HG02852 (cell line): ENCODE measurements around the gene TEF.

Experiments
- ATAC-seq: cut with Tn5 transposase; IDR thresholded peaks from one replicate; pipeline ENCODE4 v1.9.1; 2021; ENCODE audit warnings: mild to moderate bottlenecking, moderate library complexity; ENCODE audit not compliant: unreplicated experiment

Gene TEF

DNA sequence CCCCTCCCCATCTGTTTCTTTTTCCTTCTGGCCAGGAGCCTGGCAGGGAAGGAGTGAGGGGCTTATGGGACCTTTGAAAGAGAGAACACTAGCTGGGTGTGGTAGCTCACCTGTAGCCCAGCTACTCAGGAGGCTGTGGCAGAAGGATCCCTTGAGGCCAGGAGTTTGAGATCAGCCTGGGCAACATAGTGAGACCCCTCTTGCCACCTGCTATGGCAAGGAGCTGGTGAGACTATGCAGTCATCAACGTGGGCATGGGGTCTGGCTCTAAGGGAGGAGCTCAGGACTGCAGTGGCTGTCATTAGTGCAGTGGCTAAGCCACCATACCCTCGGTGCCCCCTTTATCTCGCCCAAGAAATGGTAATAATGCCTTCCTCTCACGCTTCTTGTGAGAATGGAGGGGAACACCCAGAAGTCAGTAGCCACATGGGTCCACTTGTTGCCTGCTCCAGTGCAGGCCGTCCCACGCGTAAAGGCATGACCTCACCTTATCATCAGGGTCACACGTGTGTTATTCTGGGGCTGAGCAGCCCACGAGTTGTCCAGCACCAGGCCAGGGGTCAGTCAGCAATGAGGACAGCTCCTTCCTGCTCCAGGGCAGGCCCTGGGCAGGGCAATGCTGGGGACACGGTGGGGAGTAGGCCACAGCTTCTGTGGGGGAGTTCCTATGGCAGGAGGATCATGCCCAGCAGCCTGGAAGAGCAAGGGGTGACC is 27.7 kb upstream of the TEF start:
- ATAC-seq: no peak

DNA sequence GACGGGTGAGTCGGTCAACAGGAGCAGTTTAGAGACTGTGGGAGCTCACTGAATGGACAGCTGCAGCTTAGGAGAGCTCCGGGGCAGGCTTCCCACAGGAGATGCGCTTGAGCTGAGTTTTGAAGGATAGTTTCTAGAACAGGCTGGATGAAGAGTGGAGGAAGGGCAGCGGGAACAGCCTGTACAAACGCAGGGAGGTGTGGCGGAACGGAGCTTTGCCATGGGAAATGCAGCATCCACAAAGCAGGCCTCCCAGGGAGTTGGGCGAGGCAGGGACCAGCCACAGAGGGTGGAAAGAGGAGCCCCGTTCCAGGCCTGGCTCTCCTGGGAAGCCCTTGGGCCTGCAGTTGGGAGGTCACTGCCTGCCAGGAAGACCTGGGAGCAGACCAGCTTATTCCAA is 26.8 kb upstream of the TEF start:
- no peak for ATAC-seq

DNA sequence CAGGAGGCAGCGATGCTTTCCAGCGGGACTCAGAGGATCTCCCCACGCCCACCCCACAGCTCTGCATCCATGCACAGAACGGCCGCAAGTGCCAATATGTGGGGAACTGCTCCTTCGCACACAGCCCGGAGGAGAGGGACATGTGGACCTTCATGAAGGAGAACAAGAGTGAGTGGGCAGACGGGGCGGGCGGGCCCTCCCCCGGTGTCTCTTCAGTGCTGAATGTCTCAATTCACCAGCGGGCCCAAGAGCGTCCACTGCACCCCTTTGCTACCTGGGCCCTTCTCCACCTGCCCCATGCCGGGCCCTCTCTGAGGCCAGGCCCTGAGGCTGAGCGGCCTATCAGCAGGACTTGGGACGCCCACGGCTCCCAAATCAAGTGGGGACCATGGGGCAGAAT is 25.8 kb upstream of the TEF start:
- no peak for ATAC-seq

DNA sequence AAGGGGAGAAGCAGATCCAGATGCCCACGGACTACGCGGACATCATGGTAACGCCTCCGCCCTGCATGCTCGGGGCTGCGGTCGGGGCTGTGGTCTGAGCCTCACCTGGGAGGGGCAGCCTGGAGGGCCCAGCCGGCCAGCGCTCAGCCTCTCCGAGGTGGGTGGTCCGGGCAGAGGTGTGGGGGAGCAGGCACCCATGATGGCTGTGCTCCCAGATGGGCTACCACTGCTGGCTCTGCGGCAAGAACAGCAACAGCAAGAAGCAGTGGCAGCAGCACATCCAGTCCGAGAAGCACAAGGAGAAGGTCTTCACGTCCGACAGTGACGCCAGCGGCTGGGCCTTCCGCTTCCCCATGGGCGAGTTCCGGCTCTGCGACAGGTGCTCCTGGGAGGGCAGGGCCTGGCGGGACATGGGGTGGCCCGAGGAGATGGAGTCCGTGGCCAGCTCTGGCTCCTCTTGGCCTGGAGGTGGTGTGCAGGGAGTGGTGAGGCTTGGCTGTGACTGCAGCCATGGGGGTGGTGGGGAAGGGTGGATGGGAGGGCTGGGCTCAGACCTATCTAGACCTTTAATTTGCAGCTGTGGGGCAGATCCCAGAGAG is 25.2 kb upstream of the TEF start:
- ATAC-seq: no peak

DNA sequence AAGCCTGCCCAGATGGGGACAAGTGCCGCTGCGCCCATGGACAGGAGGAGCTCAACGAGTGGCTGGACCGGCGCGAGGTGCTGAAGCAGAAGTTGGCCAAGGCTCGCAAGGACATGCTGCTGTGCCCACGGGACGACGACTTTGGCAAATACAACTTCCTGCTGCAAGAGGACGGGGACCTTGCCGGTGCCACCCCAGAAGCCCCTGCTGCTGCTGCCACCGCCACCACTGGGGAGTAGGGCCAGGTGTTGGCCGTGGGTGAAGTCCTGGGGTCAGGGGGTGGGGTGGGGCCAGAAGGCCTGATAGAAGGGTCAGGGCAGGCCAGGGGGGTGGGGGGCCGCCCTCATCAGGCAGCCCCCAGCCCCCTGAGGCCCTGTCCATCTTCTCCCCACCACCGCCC is 24.6 kb upstream of the TEF start:
- ATAC-seq: no peak

DNA sequence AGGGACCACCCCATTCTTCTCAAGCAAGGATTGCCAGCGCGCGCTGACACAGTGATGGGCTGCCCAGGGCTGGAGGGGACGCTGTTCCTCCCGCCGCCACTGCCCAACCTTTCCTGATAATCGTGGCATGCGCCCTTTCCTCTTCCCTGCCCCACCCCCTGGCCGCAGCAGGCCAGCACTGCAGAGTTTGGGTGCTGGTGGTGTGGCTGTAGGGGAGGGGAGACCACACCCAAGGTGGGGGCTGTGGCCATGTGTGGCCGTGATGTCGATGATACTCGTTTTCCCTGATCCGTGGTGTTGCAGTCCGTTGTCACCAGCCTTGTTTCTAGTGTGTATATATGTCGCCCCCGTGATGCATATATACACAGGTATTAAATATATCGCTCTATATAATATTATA is 22.8 kb upstream of the TEF start:
- ATAC-seq: no peak

DNA sequence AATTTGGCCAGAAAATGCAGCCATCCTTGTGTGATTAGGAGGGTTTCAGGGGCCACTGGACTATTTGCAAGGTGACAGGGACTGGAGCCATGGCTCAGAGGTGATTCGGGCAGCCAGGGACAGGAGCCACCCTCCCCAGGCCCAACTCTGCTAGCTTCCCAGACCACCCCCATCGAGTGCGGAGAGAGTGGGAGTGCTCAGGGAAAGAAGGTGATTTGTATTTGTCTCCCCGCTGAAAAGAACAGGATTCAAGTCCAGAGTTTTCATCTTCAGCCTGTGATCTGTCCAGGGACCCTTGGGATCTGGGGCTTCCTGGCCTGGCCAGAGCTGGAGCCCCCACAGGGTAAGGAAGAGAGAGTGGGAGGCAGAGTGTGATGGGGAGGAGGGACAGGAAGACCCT is 22.4 kb upstream of the TEF start:
- no peak for ATAC-seq

DNA sequence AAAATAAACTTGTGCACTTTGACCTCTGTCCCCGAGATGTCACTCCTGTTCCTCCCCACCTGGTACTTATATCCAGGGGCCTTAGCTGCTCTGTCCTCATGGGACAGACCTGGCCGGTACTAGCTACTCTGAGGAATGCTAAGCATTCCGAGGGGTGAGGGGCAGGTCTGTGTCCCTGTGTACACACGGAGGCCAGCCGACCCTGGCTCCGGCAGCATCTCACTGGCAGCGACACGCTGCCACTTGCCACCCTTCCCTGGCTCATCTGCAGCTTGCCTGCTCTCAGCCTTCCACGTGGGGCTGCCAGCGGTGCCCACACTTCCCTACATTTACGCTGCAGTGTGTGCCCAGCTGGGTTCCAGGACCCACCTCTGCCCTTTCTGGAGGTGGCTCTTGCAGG is 21.6 kb upstream of the TEF start:
- ATAC-seq: no peak

DNA sequence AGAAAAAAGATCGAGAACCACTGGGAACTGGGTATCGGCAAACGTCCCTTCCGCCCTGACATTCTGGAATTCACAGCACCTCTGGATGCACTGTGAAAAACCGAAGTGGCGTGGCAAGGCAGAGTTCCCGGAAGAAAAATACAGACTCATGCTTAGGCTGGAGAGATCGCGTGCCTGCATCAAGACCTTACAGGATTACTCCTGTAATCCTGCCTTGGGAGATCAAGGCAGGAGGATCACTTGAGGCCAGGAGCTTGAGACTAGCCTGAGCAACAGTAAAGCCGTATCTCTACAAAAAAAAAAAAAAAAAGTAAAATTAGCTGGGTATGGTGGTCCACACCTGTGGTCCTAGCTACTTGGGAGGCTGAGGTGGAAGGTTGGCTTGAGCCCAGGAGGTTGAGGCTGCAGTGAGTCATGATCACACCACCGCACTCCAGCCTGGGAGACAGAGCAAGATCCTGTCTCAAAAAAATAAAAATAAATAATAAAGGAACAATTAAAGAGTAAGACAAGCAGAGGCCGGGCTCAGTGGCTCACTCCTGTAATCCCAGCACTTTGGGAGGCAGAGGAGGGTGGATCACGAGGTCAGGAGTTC is 19.9 kb upstream of the TEF start:
- ATAC-seq: no peak

DNA sequence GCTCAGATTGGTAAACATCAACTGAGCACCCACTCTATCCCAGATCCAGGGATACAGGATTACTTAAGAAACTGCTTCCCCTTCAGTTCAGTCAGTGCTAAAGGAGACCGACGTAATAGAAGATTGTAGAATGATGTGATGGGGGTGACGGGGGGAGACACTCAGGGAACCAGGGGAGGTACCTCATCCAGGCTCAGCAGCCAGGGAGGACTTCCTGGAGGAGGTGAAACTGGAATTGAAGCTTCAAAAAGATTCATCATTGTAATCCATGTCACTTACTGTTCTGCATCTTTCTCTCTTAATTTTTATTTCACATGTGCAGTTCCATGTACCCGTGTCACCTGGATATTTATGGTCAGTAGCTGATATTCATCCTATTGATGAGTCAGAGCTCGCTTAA is 19.1 kb upstream of the TEF start:
- ATAC-seq: no peak

DNA sequence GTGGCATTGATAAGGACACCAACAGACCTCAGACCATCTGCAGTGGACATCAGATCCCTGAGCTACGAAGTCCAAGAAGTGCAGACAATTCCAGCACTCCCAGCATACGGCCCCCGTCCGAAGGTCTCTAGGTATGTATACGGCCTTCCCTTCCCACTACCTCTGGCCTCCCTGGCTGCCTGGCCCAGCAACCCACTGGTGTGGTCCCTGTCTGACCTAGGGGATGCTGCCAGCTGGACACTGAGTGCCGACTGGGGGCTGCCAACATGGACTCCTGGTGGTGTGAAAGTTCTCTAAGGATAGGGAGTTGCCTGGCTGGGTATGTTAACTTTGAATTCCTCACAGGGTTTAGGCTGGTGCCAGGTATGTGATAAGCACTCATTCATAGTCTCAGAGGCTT is 17.5 kb upstream of the TEF start:
- no peak for ATAC-seq

DNA sequence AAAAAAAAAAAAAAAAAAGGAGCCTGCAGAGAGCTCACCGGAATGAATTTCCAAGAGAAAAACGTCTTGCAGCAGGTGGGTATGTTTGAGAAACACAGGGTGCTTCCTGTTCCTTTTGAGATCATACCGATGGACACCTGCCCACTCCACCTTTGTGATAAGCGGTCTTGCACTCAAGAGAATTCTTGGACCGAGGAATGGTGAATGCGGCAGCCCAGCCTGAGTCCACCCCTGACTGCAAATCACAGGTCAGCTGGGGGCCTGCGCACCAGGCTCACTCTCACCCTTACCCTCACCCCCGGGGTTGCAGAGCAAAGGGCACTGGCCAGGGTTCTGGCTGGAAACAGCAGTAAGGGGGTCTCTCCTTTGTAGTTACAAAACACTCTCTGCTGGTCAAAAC is 16.8 kb upstream of the TEF start:
- no peak for ATAC-seq

DNA sequence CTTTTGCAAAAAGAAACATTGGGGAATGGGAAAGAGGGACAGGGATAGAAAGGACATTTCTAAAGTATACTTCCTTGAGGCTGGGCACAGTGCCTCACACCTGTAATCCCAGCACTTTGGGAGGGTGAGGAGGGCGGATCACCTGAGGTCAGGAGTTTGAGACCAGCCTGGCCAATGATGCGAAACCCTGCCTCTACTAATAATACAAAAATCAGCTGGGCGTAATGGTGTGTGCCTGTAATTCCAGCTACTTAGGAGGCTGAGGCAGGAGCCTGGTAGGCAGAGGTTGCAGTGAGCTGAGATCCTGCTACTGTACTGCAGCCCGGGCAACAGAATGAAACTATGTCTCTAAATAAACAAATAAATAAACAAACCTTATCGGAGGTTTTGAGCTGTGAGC is 16.3 kb upstream of the TEF start:
- no peak for ATAC-seq

DNA sequence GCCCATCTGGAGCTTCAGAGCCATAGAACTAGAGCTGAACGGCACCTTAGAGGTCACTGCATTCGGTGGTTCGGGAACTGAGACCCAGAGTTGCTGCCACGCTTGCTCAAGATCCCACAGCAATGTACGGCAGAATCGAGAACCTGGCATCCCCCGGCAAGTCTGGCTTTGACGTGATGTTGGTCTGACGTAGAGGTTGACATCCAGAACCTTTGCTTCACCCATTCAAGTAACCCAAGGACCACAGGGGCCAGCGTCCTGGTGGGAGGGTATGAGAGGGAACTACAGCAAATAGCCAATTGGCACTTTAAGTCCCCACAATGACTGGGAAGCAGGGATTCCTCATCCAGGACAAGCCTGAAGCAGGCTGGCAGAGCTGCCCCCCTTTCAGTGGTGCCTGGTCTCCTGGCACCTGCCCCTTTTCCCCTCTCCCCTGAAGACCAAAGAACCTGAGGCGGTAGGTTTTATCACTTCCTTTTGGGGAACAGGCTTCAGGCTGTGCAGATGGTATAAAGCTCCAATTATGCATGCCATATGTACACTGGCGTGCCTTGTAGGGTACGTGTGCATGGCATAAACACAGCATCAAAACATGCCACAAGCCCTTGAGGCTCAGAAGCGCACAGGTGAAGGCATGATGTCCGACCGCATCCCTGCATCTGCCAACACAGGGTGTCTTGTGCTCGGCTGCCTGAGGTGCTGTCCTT is 15.3 kb upstream of the TEF start:
- no peak for ATAC-seq

DNA sequence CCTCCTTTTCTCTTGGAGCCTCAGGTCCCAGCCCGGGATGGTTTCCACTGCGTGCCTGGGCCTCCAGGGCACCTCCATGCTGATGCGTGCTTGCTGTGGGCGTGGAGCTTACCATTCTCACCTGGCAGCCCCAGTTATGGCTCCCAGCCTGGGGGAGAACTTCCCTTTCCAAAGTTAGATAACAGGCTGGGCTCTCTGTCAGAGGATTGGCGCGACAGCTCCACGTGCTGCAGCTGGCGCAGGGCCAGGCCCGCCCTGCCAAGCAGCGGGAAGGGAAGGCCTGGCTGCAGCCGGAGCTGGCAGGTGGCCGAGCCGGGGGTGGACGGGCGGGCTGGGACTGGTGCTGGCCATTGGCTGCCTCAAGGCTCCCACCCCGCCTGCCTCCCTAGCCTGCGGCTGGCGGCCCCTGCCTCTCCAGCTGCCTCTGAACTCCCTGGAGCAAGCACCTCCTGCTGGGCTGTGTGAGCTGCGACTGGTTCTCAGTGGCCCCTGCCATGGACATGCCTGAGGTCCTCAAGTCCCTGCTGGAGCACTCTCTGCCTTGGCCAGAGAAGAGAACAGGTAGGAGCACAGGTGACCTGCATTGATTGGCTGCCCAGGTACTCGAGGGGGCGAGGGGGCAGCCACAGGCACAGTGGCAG is 14.6 kb upstream of the TEF start:
- no peak for ATAC-seq

DNA sequence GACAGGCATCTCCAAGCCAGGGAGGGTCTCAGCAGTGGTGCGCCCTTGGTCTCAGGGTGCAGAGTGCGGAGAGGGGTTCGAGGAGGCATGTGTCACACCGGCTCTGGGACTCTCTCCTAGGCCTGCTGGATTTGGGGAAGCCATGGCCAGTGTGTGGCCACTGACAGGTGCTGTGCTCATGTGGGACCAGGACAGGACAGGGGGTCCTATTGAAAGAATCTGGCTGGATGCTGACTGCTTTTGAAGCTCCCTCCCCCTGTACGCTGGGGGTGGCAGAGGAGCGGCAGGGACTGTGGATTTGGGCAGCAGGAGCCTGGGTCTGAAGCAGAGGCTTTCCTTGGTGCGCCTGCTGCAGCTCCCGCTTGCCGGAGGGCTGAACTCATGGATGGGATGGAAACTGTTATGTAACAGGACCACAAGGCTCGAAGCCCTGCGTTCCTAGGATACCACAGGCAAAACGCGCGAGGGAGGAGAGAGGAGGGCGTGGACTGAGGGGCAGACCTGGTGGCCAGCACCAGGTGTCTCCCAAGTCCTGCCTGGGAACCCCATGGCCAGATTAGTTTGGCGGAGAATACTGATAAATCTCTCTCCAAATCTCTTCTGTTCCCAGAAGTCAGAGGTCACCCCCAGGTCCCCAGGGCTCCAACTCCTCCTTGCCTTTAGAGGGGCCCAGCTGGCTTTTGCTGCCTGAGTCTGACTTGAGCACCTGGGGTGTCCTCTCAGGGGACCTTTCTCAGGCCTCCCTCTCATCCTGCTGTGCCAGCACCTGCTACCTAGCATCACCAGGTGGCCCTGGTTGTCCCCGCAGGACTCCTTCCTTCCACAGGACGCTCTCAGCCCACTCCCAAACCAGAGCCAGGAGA is 13.8 kb upstream of the TEF start:
- no peak for ATAC-seq

DNA sequence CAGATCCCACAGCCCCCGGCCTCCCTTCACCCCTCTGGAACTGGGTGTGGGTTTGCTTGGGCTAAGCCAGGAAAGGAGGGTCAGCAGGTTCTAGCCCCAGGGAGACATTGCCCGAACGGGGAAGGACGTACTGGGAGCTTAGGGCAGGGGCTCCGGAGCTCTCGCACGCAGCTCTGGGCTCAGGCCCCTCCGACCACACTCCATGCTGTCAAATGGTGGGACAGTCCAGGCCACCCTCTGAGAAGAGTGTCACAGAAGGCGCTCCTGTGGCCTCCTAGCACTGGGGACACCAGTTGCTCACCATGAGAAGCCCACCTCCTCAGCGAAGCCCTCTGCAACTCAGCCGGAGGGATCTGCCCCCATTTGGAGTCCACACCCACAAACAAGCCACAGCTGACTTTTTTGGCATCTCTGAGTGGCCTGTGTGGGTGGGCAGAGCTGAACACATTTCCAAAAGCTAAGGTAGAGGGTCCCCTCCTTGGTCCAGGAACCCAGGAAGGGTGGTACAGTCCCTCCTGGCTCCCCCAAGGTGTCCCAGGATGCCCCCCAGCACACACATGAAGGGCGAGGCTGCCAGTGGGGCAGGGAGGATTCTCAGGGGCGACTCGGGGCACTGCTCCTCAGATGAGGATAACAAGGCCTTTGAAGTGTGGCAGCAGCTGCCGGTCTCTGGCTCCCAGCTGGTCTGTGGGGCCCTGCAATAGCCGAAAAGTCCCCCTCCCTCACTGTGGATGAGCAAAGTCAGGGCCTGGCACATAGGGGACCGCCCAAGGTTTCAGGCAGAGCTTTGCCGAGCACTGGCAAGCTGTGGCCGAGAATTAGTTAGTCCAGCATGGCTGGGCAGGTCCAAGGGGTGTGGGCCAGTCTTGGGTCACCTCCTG is 13.0 kb upstream of the TEF start:
- no peak for ATAC-seq

DNA sequence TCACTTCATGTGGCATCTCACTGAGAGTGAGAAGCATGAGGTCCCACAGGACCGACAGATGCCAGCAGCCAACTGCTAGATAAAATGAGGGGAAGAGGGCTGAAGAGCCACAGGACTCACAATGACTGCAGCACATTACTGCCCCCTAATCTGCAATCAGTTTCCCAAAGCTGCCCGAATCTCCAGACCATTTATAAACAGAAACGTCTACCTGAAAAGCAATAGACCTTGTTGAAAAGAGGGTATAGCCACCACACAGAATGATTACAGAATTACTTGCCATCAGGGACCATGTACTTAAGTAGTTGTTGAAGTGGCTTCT is 12.4 kb upstream of the TEF start:
- ATAC-seq: no peak

DNA sequence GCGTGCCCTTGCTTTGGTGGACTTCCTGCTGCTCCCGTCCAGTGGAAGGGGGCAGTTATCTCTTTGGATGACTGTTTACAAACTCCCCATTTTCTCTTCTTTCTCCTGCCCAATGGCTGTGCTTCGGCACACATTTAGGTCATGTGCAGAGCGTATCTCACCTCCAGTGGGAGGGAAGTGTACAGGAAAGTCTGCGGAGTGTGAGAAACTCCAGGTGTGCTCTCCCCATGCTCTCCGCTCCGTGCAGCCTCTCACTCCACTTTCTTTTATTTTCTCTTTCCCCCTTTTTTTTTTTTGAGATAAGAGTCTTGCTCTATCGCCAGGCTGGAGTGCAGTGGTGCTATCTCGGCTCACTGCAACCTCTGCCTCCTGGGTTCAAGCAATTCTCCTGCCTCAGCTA is 11.9 kb upstream of the TEF start:
- ATAC-seq: no peak

DNA sequence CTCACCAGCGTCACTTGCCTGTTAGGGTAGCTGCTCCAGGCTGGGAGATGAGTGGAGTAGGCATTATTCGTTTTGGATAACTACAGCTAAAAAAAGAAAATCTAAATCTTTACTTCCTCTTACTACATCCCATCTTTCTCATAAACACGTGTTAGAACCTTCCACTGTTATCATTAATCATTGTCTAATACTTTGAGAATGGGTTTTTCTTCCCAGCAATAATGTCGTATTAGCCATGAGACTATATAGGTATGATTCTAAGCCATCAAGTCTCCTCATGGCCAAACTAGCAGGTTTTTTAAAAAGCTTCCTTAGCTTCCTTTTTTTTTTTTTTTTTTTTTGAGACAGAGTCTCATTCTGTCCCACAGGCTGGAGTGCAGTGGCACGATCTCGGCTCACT is 3.9 kb upstream of the TEF start:
- no peak for ATAC-seq
